ENCODE data around the gene EIF4B.

- TF ChIP-seq EZH2 (IDR thresholded peaks at IDR 0.05; ENCODE audit: borderline replicate concordance, low read depth, low read length, severe bottlenecking) (no peak), CTCF (IDR thresholded peaks at IDR 0.05; ENCODE audit: borderline replicate concordance, extremely low read depth, low read length, poor library complexity, severe bottlenecking) (no peak)
Observed at GRCh38 chr12:53076461-53076860, 70.2 kb downstream of the EIF4B start.
